ENCODE measurements around the gene DDX41.

DNA sequence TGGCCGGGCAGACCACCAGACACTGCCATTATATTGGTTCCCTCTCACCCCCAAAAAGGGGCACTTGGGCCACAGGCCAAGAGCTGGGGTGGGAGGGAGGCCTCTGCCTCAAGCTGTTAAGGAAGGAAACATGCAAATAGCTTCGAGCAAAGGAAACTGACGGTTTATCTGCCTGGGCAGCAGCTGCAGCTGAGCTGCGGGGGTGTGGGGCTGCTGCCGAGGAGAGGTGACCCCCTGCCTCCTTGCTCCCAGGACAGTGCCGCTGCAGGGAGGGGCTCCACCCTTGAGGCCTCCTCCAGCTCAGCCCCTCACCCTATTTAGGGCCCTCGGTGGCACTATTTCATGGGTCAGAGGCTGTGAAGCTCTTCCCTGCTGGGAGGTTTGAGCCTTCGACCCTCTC, 7.9 kb downstream of the DDX41 start:
- TF ChIP-seq POLR2A (IDR thresholded peaks at IDR 0.05) = no peak
- TF ChIP-seq CTCF (IDR thresholded peaks at IDR 0.05) = no peak

Data from testis (tissue), 2 donors.